NCI-H524 treated with DMSO at 0.1 percent for 48 hours (cell line): ENCODE data around the gene ARHGDIB.

Experiments used
- DNase-seq: peaks from one replicate; lab custom pipeline; 2025; lab: John Stamatoyannopoulos, UW

The ARHGDIB gene

GRCh38 chr12:14956024-14956891, 5.1 kb downstream of the ARHGDIB start:
- no peak for DNase-seq

DNA sequence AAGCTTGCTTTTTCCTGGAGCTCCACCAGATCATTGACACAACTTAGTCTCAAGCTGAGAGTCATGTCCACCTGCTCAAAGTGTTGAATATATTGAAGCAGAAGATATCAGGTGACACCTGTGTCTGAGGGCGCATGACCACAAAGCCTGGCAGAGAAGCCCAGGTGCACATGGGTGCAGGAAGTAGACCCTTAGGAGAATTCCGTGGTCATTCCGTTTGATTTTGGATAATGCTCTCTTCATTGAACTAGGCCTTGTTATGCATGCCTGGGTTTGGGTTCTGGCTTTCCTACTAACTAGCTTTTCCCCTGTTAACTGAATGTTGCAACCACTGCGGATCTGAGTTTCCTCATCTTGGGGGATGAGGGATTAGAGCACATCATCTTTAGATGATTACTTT, 7.1 kb downstream of the ARHGDIB start:
- DNase-seq = no peak

DNA sequence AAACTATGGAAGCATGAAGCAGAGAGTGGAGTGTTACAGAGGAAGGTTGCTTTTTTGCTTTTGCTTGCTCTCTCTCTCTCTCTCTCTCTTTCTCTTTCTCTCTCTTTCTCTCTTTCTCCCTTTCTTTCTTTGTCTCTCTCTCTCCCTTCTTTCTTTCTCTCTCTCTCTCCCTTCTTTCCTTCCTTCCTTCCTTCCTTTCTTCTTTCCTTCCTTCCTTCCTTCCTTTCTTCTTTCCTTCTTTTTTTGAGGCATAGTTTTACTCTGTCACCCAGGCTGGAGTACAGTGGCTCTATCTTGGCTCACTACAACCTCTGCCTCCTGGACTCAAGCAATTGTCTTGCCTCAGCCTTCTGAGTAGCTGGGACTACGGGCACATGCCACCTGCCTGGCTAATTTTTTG, 7.6 kb downstream of the ARHGDIB start:
- DNase-seq = no peak

GRCh38 chr12:14952299-14952921, 9.0 kb downstream of the ARHGDIB start:
- no peak for DNase-seq

- DNase-seq = no peak
These were observed 9.6 kb downstream of the ARHGDIB start for GRCh38 chr12:14951851-14952250.

- no peak for DNase-seq
These were observed 10.2 kb downstream of the ARHGDIB start for GRCh38 chr12:14950982-14951746.

GRCh38 chr12:14950421-14950820, 11.0 kb downstream of the ARHGDIB start:
- no peak for DNase-seq

DNA sequence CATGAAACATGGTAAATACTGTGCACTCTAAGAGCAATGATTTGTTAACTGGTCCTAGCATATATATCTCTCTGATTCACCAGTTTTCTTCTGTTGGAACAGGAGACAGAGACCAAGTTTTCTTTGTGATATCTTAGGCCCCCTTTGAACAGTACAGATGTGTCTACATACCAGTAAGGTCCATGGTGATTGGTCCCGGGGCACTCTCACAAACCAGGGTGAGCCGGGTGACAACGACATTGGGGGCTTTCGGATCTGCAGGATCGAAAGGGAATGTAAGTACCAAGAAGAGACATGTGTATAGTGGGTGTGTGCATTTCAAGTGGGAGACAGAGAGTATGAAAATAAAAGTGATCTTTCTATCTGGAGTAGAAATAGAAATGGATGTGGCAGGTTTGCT, 11.8 kb downstream of the ARHGDIB start:
- DNase-seq = no peak

DNA sequence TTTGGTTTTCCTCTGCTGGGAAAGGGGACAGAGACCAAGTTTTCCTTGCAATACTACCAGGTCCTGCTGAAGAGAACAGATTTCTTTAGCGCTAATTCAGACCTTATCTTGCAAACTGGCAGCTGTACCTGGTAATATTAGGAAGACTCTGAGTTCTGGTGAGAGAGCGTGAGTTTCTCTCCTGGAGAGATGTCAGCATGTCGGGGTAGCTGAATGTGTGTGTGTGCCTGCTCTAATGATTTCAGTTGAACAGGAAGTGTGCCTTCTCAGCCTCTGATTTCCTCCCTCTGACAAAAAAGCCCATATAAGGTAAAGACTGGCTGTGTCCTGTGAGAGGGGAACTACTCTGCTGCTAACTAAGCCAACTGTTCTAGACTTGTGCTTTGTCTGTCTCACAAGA, 12.7 kb downstream of the ARHGDIB start:
- no peak for DNase-seq

- DNase-seq = no peak
These were observed 14.5 kb downstream of the ARHGDIB start for GRCh38 chr12:14946861-14947260.

DNA sequence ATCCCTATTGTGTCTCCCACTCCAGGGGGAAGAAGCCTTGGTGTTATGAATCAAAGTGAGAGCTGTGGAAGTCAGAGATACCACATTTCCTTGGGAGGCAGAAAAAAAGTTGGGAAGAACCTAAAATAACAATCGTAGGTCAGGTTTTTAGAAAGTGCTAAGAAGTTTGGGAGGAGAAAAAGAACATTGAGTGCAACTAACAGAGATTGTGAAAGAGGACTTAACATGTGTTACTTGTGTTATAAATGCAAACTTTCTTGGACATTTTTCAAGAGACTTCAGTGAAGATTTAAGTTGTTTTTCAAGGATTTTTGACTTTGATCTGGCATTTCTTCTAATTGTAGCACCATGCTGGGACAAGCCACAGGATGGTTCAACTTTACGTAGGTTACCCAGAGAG, 15.2 kb downstream of the ARHGDIB start:
- no peak for DNase-seq

DNA sequence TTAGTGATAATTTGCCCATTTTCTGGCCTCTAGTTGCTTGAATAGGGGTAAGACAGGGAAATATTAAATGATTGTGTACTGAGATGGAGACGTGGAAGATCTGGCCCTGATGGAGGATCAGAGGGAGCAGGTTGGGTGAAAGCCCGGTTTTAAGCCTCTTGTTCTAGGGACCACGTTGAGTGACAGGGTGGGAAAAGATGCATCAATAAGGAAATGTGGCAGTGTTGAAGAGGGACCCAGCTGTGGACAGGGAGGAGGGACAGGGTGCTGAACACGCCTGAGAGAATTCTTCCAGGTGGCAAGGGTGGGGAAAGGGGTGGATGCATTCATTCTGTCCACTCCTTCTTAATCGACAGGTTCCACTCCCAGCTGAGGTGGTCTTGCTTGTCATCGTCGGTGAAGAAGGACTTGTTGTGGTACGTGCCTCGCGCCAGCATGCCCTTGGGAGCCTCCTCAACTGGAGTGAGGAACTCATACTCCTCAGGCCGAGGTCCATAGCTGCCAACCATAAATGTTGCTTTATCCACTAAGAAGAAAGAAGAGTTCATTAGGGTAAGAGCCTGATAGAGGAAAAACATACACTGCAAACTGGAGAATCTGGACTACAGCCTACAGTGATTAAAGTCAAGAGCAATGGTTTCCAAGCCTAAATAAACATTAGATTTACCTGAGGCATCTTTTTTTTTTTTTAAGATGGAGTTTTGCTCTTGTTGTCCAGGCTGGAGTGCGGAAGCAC, 19.0 kb downstream of the ARHGDIB start:
- no peak for DNase-seq

DNA sequence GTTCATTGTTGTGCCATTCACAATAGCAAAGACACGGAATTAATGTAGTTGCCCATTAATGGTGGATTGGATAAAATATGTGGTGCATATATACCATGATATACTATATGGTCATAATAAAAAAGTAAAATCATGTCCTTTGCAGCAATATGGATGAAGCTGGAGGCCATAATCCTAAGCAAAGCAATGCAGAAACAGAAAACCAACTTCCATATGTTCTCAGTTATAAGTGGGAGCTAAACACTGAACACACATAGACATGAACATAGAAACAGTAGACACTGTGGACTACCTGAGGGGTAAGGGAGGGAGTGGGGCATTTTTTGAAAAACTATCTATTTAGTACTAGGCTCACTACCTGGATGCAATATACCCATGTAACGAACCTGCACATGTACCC, 20.0 kb downstream of the ARHGDIB start:
- DNase-seq = no peak

DNA sequence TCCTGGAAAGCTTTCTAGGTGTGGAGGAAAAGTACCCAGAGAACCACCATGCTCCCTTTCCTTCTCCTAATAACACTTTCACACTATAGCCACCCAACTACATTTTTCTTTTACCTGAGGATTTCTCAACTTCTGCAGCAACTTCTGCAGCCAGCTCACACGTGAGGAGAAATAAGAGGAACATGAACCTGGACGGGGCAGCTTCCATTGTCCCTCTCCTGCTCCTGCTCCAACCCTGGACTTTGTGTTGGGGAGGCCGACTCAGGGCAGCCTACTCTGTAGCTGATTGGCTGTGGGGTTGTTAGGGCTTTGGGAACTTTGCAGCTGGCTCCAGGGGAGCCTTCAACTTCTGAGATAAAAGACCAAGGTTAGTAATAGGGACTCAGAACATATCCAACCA, 23.1 kb downstream of the ARHGDIB start, which contains the start of gene ERP27:
Gene ERP27, minus strand, starts transcription at position 237 of the 400 bp plus-strand sequence. Its CDS starts 29 bp downstream, at position 208.
- no peak for DNase-seq

- DNase-seq = peak; percentile 16
These were observed 23.7 kb downstream of the ARHGDIB start for GRCh38 chr12:14937689-14938088.

DNA sequence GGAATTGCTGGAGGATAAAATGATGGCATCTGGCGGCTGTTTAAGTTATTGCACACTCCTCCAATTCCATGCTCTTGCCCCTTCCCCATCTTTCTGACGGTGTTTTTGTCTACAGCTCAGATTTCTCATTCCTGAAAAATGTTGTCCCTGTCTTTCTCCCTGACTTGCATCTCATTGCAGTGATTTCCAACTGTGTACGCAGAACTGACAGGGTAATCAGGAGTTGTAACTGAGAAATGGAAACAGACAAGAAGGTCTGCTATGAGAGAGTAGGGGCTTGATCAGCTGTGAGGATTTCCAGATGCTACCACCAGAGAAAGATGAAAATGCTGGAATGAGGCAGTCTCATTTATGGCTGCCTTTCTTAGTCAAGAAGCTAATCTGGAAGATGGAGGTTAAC, 24.4 kb downstream of the ARHGDIB start:
- DNase-seq = peak; percentile 36

- DNase-seq = peak; percentile 83
These were observed 25.1 kb downstream of the ARHGDIB start for GRCh38 chr12:14936224-14936861.

DNA sequence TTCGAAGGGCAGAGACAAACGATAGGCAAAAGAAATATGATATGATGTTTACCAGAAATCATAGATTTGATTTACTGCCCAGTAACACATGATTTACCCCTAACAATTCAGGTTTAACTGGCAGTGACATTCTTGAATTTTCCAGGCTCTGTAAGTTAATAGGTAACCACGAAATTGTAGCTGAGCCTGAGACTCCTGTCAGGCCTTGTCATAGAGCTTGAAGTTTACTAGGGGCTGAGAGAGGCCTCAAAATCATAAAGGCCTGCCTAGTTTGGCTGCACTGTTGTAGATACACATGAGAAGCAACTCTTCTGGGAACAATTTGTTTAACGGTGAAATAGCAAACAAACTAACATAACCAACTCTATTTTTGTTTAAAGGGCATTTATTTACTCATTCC, 26.4 kb downstream of the ARHGDIB start:
- DNase-seq = no peak

DNA sequence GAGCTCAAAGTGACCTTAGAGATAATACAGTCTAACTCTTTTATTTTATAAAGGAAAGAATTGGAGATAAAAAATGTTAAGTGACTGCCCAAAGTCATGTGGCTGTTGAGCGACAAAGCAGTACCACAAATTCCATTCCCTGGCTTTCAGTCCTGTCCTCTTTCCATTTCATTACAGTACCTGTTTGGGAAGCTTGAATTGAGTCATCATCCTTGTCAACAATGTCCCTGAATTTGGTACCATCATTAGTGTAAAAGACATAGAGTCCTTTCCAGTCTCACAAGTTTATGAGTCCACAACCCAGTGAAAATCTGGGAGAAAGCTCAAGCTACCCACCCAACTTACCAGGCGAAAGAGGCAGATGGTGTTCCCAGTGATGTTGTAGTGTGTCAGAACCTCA, 26.9 kb downstream of the ARHGDIB start:
- no peak for DNase-seq

- no peak for DNase-seq
These were observed 29.4 kb downstream of the ARHGDIB start for GRCh38 chr12:14931791-14932560.

DNA sequence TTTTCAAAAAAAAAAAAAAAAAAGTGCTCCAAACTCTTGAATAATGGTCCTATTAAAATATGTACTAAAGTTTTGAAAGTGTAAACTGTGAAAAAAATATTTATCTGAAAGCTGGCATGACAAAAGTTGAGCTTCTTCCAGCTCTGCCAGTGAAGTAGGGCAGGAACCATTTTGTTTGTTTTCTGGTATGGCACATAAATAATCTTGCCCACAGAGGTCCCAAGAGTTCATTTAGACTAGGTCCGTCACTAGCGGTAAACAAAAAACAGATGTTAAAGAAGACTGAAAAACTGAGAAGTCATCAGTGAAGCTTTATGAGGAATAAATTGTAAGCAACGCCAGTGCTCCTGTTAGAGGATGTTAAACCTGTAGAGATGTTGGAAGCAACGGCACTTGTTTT, 30.0 kb downstream of the ARHGDIB start:
- DNase-seq = no peak
